ENCODE data around the gene CDC14B. TPM values are rescaled to one million over a fixed set of nuclear protein-coding genes. Genes with fewer than 3 reads are reported as not detected.
A peak's percentile ranks its signal among the peaks of the same experiment; 100 is the strongest.
"Not testable (repeated sequence)": the region's sequence is repeated elsewhere in the genome, so short reads cannot be mapped to it uniquely, and the experiment has no call there.

The CDC14B gene
- total RNA-seq, 2 donors from 2014 or later: 11.7 to 13.9 TPM

DNA sequence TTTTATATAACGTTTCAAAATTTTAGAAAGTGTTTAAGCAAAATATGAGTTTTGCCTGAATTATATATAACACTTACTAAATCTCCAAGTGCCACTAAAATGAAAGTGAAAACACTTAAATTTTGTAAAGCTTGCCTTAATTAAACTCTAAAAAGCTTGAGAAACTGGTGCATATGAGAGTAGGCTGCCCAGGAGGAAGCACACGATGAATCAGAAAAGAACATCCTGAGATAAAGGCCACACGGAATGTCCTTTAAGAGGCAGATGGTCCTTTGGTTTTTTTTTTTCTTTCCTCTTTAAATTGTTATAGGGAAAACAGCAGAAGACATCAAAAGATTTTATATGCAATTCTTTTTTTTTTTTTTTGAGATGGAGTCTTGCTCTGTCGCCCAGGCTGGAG lies 109.4 kb downstream of the CDC14B start:
- H3K9me3 Mint-ChIP-seq: no peaks in the 10 kb centered on the region

DNA sequence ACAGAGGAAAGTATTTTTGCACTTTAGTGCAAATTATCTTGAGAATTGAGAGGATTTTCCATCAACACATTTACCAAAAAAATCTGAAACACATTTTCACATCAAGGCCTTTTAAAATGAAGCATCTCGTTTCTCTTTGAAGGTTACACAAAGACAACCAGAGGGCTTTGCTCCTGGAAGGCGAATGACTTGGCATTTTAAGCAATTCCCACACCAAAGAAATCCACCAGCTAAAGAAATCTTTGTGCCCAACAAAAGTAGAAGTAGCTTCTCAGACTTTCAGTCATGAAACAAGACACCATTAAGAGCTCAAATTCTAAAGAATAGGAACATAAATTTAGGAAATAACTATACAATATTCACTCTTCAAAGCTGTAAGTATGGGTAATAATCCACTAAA lies 109.8 kb downstream of the CDC14B start:
- Mint-ChIP-seq H3K27me3 (ENCODE audit: low read depth) (no peaks in the 10 kb centered on the region), H3K27ac (no peak overlapping the region), H3K9me3 (no peaks in the 10 kb centered on the region), H3K36me3 (ENCODE audit: insufficient read depth in 2 of 2) (peaks cover 0 to 2% of the 10 kb centered on the region in 2 donors), H3K4me3 (no peak overlapping the region), H3K4me1 (ENCODE audit: low read depth) (no peaks in the 10 kb centered on the region)
- ATAC-seq (replicated peaks in 1 of 2) (no peak), DNase-seq (no peak)

More for the DNA sequence above, 109.4 kb downstream of the CDC14B start:
- ATAC-seq (replicated peaks in 1 of 2): no peak
- Mint-ChIP-seq H3K36me3 (ENCODE audit: insufficient read depth in 2 of 2) (peaks cover 0 to 2% of the 10 kb centered on the region in 2 donors), H3K27ac (no peak overlapping the region), H3K4me3 (no peak overlapping the region), H3K4me1 (ENCODE audit: low read depth) (no peaks in the 10 kb centered on the region), H3K27me3 (ENCODE audit: low read depth) (no peaks in the 10 kb centered on the region)
- no peak for DNase-seq

DNA sequence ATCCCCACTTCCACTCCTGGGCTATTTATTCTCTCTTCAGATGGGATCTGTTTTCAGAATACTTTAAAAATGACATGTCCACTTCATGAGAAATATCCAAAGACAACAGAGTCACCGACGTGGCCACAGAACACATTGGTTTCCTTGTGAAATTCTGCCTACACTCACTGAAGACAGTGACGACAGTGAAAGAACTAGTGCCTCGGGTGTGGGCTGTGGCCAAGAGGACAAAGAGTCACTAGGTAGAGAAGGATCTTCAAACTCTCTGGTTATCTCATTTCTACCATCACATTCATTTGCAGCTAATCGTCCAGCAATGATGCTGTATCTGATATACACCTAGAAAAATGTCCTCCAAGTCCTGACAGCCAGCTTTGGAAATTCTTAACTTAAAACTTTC lies 110.6 kb downstream of the CDC14B start:
- no peaks in the 10 kb centered on the region for H3K4me1 Mint-ChIP-seq (ENCODE audit: low read depth)
- ATAC-seq (replicated peaks in 1 of 2): peak in 1 of 2 donors; percentile 41
- no peak for DNase-seq
- H3K27ac Mint-ChIP-seq: no peak overlapping the region
- H3K4me3 Mint-ChIP-seq: no peak overlapping the region
- H3K36me3 Mint-ChIP-seq (ENCODE audit: insufficient read depth in 2 of 2): peaks cover 0 to 2% of the 10 kb centered on the region in 2 donors
- H3K27me3 Mint-ChIP-seq (ENCODE audit: low read depth): peaks cover 4% of the 10 kb centered on the region
- no peaks in the 10 kb centered on the region for H3K9me3 Mint-ChIP-seq

DNA sequence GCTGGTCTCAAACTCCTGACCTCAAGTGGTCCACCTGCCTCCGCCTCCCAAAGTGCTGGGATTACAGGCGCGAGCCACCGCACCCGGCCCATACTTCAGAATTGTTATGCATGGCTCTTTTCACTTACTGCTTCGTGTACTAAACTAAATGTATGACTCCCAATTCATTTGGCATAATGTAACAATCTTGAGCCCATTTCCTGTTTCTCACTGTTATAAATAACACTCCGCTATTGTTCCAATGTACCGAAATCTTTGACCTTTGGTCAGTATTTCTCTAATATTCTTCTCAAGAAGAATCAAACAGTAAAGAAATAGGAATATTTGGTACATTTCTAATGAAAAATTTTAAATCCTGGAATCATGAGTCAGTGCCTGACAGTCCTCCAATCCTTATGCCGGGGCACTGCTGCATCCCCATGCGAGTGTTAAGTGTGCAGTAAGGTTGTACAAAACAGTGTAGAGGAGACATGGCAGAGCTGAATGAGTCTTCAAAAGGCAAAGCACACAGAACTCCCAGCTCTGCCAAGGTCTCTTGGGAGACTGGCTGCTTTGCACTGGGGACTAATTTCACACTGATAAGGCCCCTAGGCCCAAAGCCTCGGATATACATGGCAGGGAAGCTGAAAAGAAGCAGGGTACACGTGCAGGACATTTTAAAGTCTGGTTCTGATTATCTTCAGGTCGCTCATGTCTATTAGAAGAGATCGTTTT lies 111.3 kb downstream of the CDC14B start:
- H3K4me1 Mint-ChIP-seq (ENCODE audit: low read depth): no peaks in the 10 kb centered on the region
- H3K4me3 Mint-ChIP-seq: no peak overlapping the region
- H3K27ac Mint-ChIP-seq: no peak overlapping the region
- H3K27me3 Mint-ChIP-seq (ENCODE audit: low read depth): peaks cover 4% of the 10 kb centered on the region
- ATAC-seq (replicated peaks in 1 of 2): no peak
- H3K9me3 Mint-ChIP-seq: no peaks in the 10 kb centered on the region
- H3K36me3 Mint-ChIP-seq (ENCODE audit: insufficient read depth in 2 of 2): peaks cover 0 to 2% of the 10 kb centered on the region in 2 donors
- no peak for DNase-seq

DNA sequence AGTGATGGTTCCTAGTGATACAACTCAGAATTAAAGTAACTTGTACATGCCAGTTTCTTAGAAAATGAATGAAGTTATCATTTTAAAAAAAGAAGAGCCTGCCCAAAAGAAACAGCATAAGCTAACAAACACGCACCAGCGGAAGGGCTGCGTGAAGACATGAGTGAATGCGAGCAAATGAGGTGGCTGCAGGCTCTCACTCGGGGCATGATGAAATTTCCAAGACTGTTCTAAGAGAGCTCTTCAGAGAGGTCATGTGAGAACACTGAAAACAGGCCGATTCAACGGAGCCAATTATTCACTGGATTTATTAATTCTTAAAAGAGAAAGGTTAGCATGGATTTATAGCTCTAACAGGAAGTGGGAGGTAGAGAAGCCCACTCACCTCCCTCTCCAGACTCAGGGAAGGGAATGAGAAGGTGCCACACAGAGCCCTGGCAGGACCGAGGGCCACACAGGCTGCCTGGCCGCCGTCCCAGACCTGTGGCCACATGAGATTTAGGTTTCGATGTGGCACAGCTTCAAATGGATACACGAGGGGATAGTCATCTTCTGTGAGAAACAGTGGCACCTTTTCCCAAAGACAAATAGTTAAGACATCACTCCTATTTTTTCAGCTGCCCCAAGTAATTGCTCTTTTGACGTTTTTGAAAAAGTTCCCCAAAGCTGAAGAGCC lies 114.2 kb downstream of the CDC14B start:
- DNase-seq (no peak), ATAC-seq (replicated peaks in 1 of 2) (no peak)
- H3K27me3 Mint-ChIP-seq (ENCODE audit: low read depth): peaks cover 4% of the 10 kb centered on the region
- H3K27ac Mint-ChIP-seq: no peak overlapping the region
- H3K4me3 Mint-ChIP-seq: no peak overlapping the region
- H3K9me3 Mint-ChIP-seq: no peaks in the 10 kb centered on the region
- peaks cover 0 to 2% of the 10 kb centered on the region in 2 donors for H3K36me3 Mint-ChIP-seq (ENCODE audit: insufficient read depth in 2 of 2)
- H3K4me1 Mint-ChIP-seq (ENCODE audit: low read depth): no peaks in the 10 kb centered on the region

DNA sequence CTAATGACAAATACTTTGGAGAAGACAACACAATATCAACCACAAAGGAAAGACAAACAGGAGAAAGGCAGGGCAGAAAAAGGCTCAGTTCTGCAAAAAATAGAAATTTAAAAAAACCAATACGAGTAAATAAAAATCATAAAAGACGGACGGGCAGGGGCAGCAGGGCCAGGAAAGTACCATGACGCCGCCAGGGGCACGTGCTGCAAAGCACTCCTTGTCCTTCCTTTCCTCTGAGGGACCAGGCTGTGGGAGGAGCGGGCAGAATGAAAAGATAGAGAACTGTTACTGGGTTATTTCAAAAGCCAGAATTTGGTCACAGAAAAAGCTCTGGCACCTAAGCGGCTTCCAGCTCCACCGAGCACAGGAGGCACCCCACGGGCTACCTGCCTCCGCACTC lies 115.7 kb downstream of the CDC14B start:
- peaks cover 4% of the 10 kb centered on the region for H3K27me3 Mint-ChIP-seq (ENCODE audit: low read depth)
- ATAC-seq (replicated peaks in 1 of 2) (no peak), DNase-seq (no peak)
- H3K27ac Mint-ChIP-seq: no peak overlapping the region
- no peaks in the 10 kb centered on the region for H3K9me3 Mint-ChIP-seq
- H3K4me1 Mint-ChIP-seq (ENCODE audit: low read depth): no peaks in the 10 kb centered on the region
- H3K36me3 Mint-ChIP-seq (ENCODE audit: insufficient read depth in 2 of 2): peaks cover 0 to 2% of the 10 kb centered on the region in 2 donors
- H3K4me3 Mint-ChIP-seq: no peak overlapping the region

DNA sequence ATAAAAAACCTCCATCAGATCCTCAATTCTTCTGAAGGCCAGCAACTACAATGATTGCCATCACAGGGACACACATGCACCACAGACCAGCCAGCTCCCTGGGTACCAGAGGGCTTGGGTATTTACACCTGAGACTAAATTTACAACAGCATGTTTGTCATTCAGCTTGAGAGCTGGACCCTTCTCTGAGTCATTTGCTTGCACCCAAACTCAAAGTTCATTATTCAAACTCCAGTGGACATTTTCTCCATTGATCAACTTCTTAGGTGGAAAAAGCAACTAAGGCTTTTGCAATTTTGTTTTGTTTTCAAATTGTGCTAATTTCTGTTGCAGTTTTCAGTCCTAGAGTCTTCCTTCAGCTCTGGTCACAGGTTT lies 116.3 kb downstream of the CDC14B start:
- H3K4me1 Mint-ChIP-seq (ENCODE audit: low read depth); H3K36me3 Mint-ChIP-seq (ENCODE audit: insufficient read depth in 2 of 2); H3K27ac Mint-ChIP-seq; H3K9me3 Mint-ChIP-seq; H3K4me3 Mint-ChIP-seq; H3K27me3 Mint-ChIP-seq (ENCODE audit: low read depth); ATAC-seq (replicated peaks in 1 of 2); DNase-seq: not testable (repeated sequence)

DNA sequence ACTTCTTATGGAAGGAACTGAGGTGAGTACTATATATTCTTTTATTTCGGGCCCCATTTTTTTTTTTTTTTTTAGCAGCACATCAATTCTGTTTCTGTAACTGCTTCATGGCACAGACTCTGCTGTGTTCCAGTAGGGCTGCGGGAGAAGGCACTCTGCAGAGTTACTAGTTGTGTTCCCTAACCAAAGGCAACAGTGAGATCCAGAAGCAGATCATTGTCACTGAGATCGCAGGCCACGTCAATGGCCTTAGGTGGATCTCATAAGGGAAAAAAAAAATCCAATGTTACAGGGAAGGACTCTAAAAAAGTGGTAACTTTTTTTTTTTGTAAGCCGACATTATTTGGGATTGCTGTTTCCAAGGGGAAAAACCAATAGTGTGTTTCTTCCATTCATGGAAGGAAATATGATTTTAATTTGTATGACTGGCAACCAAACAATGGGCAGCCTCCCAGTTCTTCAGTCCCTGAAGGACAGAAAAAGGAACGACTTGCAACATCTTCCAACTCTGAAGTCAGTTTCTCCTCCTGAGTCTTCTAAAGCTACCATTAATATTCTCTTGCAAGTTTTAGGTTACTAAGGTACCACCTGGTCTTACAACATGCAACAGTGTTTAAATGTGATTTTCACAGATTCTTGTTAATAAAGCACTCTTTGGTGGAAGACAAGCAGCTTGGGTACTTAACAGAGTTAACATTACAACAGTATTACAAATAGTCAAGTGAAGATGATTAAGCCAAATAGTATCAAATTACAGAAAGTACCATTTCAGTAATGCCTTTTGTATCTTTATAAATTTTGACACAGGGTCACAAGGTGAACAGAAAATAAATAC lies 116.9 kb downstream of the CDC14B start:
- no peak overlapping the region for H3K4me3 Mint-ChIP-seq

DNA sequence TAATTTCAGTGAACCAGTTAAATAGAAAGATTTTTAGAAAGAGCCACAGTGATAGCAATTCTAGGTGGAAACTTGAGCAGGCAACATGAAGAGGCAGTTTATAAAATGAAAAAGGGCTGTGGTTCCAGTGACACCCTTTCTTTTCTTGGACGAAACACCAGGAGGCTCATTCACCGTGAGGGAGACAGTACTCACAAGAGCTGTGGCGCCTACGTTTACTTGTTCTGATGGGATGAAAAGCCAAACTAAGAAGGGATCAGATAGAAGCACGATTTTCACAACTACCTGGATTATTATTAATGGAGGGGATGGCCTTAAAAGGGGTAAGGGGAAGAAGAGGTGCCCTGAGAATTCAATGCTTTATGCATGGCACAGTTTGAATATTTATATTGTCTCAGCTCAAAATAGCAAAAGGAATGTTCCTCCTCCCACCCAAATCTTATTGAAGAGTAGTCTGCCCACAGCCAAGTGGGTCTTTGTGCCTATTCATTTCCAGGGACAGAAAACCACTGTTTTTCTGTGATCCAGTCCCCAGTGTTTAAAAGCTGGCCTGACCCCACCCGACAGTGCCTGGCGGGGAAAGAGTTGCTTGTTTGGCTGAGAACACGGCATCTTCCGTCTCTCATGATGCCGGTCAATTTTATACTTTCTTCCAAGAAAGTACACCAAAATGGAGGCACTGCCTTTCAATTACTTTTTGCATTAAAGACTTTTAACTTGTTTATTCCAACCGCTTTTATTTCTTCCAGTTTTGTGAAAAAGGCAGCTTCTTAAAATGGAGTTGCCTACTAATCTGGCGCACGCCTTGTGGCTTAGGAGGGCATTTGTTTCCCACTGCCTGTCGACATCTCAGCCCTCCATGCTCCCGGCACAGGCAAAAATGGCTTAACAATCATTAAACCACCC lies 117.8 kb downstream of the CDC14B start:
- Mint-ChIP-seq H3K27ac (peak overlapping the region; percentile 60), H3K9me3 (no peaks in the 10 kb centered on the region), H3K27me3 (ENCODE audit: low read depth) (peaks cover 4% of the 10 kb centered on the region), H3K4me1 (ENCODE audit: low read depth) (no peaks in the 10 kb centered on the region), H3K4me3 (no peak overlapping the region), H3K36me3 (ENCODE audit: insufficient read depth in 2 of 2) (no peaks in the 10 kb centered on the region)
- no peak for ATAC-seq (replicated peaks in 1 of 2)
- DNase-seq: no peak

More for the DNA sequence above, 116.9 kb downstream of the CDC14B start:
- ATAC-seq (replicated peaks in 1 of 2): no peak
- no peak for DNase-seq
- Mint-ChIP-seq H3K27me3 (ENCODE audit: low read depth) (peaks cover 4% of the 10 kb centered on the region), H3K27ac (no peak overlapping the region), H3K36me3 (ENCODE audit: insufficient read depth in 2 of 2) (no peaks in the 10 kb centered on the region), H3K9me3 (no peaks in the 10 kb centered on the region), H3K4me1 (ENCODE audit: low read depth) (no peaks in the 10 kb centered on the region)

DNA sequence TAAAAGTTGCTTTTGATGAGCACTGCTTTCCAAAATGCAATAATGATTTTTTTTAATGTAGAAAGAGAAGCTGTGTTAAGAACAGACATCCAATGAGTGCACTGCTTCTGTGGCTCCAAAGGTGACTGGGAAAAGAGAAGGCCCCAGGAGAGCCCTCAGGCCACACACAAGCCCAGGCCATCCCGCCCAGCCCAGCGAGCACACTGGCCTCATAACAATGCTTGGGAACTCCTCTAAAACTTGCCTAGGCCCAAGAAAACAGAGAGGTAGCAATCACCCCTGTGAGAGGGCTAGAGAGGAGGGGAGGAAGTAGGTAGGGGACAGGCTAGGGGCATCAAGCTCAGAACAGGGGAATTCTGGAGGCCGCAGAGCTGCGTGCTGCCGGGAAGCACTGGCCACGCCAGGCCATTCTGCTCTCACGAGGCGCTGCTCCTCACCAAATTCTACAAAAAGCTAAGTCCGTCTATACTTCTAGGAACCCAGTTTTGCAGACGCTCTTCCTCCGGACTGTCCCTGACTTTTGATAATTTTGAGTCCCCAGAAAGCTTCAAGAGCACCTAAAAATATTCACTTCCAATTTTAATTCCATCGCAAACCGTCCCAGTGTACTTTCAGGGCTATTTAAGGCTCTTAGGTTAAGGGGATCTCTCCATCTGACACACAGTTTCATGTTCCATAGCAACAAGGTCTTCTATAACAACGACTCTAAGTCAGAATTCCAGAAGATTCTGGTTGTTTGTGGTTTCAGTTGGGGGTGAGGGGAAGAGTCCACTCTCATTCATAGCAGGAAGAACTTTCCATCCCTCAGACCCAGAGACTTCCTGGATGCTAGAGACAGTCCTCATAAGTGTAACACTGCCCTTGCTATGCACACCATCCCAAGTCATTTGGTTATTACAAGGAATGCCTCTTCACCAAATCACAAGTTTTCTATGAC lies 118.7 kb downstream of the CDC14B start:
- peak in 1 of 2 donors; percentile 69 for ATAC-seq (replicated peaks in 1 of 2)
- Mint-ChIP-seq H3K36me3 (ENCODE audit: insufficient read depth in 2 of 2) (no peaks in the 10 kb centered on the region), H3K27me3 (ENCODE audit: low read depth) (peaks cover 4% of the 10 kb centered on the region), H3K4me1 (ENCODE audit: low read depth) (no peaks in the 10 kb centered on the region), H3K4me3 (no peak overlapping the region), H3K27ac (peak overlapping the region; percentile 18), H3K9me3 (no peaks in the 10 kb centered on the region)
- DNase-seq: no peak

DNA sequence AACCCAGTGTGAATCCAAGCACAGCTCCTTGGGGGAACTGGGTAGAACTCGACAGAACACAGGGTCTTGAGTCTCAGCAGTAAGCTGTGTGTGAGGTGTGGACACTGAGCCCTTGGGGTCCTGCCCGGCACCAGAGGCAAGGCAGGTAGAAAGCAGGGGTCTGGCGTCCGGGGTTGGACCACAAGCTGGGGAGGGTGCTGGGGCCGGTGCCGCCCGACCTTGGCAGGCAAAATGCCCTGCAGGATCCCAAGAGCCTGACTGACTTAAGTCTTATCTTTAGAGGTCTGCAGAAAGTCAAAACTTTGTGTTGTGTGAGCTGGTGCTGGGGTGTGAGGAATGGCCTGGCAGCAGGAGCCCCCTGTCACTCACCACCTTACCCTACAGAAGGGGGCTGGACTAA lies 120.4 kb downstream of the CDC14B start:
- H3K9me3 Mint-ChIP-seq: no peaks in the 10 kb centered on the region
- H3K4me3 Mint-ChIP-seq: no peak overlapping the region
- H3K4me1 Mint-ChIP-seq (ENCODE audit: low read depth): peaks cover 4% of the 10 kb centered on the region
- peaks cover 0 to 2% of the 10 kb centered on the region in 2 donors for H3K36me3 Mint-ChIP-seq (ENCODE audit: insufficient read depth in 2 of 2)
- DNase-seq (no peak), ATAC-seq (replicated peaks in 1 of 2) (no peak)
- peaks cover 1% of the 10 kb centered on the region for H3K27me3 Mint-ChIP-seq (ENCODE audit: low read depth)
- no peak overlapping the region for H3K27ac Mint-ChIP-seq

DNA sequence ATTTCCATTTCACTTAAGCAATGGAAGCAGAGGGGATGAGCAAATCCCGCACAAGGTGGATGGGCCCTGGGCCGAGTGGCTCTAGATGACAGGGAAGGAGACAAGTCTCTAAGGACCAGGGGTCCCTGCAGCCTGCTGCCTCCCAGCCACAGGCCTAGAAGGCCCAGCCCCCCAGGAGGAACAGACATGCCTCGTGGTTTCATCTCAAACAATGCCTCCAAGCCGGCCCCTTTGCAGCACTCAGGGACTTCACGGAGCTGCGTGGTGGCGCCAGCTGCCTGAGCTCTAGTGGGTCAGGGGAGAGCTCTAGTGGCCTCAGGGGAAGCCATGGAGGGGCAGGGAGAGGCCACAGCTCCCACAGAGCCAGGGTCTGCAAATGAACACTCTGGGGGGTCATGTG lies 120.8 kb downstream of the CDC14B start:
- ATAC-seq (replicated peaks in 1 of 2) (no peak), DNase-seq (no peak)
- Mint-ChIP-seq H3K27ac (no peak overlapping the region), H3K27me3 (ENCODE audit: low read depth) (no peaks in the 10 kb centered on the region), H3K4me3 (no peak overlapping the region), H3K4me1 (ENCODE audit: low read depth) (peaks cover 4% of the 10 kb centered on the region), H3K36me3 (ENCODE audit: insufficient read depth in 2 of 2) (peaks cover 0 to 2% of the 10 kb centered on the region in 2 donors), H3K9me3 (no peaks in the 10 kb centered on the region)

Data from activated T-cell treated with anti-CD3 and anti-CD28 coated beads, Interleukin-2, amount 50 U/mL, for 72 hours (primary cell).